Measurements from ENCODE around the gene UBA1.

The UBA1 gene

DNA sequence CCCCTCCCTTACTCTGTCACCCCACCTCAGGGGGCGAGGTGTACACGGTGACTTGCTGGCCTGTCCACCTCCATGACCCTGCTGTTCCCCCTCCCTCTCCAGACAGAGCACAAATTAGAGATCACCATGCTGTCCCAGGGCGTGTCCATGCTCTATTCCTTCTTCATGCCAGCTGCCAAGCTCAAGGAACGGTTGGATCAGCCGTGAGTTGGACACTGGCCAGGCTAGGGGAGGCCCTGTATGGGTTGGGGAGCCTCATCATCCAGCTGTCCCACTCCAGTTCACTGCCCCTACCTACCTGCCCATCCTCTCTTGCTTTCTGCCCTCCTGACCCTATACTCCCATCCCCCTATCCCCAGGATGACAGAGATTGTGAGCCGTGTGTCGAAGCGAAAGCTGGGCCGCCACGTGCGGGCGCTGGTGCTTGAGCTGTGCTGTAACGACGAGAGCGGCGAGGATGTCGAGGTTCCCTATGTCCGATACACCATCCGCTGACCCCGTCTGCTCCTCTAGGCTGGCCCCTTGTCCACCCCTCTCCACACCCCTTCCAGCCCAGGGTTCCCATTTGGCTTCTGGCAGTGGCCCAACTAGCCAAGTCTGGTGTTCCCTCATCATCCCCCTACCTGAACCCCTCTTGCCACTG is 20.9 kb downstream of the UBA1 start:
- no peak overlapping the region for H2BK15ac ChIP-seq (ENCODE audit: low read depth, poor library complexity, severe bottlenecking)
- 99% methylated on average over 19 of the region's 20 CpGs for WGBS
- no peaks in the 10 kb centered on the region for H3K9me3 ChIP-seq (ENCODE audit: control insufficient read depth, low read length)
- H3K4me3 ChIP-seq (ENCODE audit: insufficient read depth in 1 of 2, low read depth in 1 of 2, low read length in 2 of 2) = no peak overlapping the region
- no peak overlapping the region for H2BK5ac ChIP-seq (ENCODE audit: low read depth, low read length, poor library complexity, severe bottlenecking)
- H4K8ac ChIP-seq (ENCODE audit: low read length) = no peak overlapping the region
- H3K9ac ChIP-seq (ENCODE audit: low read length) = no peak overlapping the region
- H3K36me3 ChIP-seq (ENCODE audit: control insufficient read depth in 1 of 2, insufficient read depth in 2 of 2, low read depth in 1 of 2, low read length in 2 of 2) = peaks cover 58 to 71% of the 10 kb centered on the region in 2 experiments
- H2BK120ac ChIP-seq (ENCODE audit: low read depth, low read length) = no peak overlapping the region
- H3K4ac ChIP-seq (ENCODE audit: low read depth in 1 of 2, low read length in 2 of 2) = no peak overlapping the region
- peaks cover 9% of the 10 kb centered on the region for H3K4me1 ChIP-seq (ENCODE audit: control insufficient read depth, insufficient read depth, low read depth, low read length)
- peaks cover 2% of the 10 kb centered on the region for H3K79me1 ChIP-seq (replicated peaks; ENCODE audit: low read length, poor library complexity, severe bottlenecking)
- no peak overlapping the region for H3K4me2 ChIP-seq (ENCODE audit: low read length, poor library complexity, severe bottlenecking)
- H3K27me3 ChIP-seq (ENCODE audit: control insufficient read depth in 1 of 2, insufficient read depth in 1 of 2, low read length in 2 of 2) = no peaks in the 10 kb centered on the region
- no peak overlapping the region for H3K18ac ChIP-seq (ENCODE audit: low read depth in 1 of 2, low read length in 2 of 2)
- no peak overlapping the region for H3K14ac ChIP-seq (ENCODE audit: low read length in 2 of 2)
- H3K23ac ChIP-seq (ENCODE audit: low read length in 2 of 2) = no peak overlapping the region
- no peak overlapping the region for H2AFZ ChIP-seq (ENCODE audit: low read depth, low read length)
- H2BK12ac ChIP-seq (ENCODE audit: low read length in 2 of 2) = no peak overlapping the region
- DNase-seq = no peak
- H4K91ac ChIP-seq (ENCODE audit: low read length) = no peak overlapping the region
- no peak overlapping the region for H2AK5ac ChIP-seq (ENCODE audit: low read length, severe bottlenecking)
- H3K27ac ChIP-seq (ENCODE audit: low read length, poor library complexity, severe bottlenecking) = peak overlapping the region; percentile 18

DNA sequence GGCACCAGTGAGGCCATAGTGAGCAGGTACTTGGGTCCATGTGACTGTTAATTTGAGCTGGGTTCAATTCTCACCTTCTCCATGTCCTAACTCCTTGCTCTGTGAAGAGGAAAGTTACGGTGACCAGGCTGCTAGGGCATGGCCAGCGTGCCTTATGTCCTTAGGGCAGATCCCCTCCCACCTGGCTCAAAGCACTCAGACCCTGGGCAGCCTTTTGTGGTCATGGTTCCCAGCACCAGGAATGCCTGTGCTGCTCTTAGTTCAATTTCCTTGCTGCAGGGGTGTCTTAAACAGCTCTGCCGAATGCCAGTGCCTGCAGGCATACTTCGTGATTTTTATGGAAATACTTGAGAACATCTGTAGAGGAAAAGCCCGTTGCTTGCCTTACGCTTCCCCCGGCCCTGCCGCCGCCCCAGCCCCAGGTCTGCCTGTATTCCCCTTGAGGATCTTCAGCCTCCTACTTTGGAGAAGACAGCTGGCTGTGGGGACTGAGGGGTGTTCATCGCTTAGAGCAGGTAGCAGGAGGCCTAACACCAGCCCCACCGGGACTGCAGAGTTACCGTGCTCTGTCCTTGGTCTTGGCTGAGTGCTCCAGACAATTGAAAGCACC is 21.8 kb downstream of the UBA1 start:
- Histone ChIP-seq H4K8ac (ENCODE audit: low read length) (no peak overlapping the region), H3K4me2 (ENCODE audit: low read length, poor library complexity, severe bottlenecking) (no peak overlapping the region), H2AK5ac (ENCODE audit: low read length, severe bottlenecking) (no peak overlapping the region), H3K36me3 (ENCODE audit: control insufficient read depth in 1 of 2, insufficient read depth in 2 of 2, low read depth in 1 of 2, low read length in 2 of 2) (peaks cover 51 to 62% of the 10 kb centered on the region in 2 experiments), H3K4me3 (ENCODE audit: insufficient read depth in 1 of 2, low read depth in 1 of 2, low read length in 2 of 2) (no peak overlapping the region), H3K14ac (ENCODE audit: low read length in 2 of 2) (no peak overlapping the region), H3K79me1 (replicated peaks; ENCODE audit: low read length, poor library complexity, severe bottlenecking) (peaks cover 2% of the 10 kb centered on the region), H3K9me3 (ENCODE audit: control insufficient read depth, low read length) (no peaks in the 10 kb centered on the region), H3K4ac (ENCODE audit: low read depth in 1 of 2, low read length in 2 of 2) (no peak overlapping the region), H3K27ac (ENCODE audit: low read length, poor library complexity, severe bottlenecking) (peak overlapping the region; percentile 45), H2AFZ (ENCODE audit: low read depth, low read length) (no peak overlapping the region), H3K18ac (ENCODE audit: low read depth in 1 of 2, low read length in 2 of 2) (no peak overlapping the region), H2BK15ac (ENCODE audit: low read depth, poor library complexity, severe bottlenecking) (no peak overlapping the region), H3K23ac (ENCODE audit: low read length in 2 of 2) (no peak overlapping the region), H2BK120ac (ENCODE audit: low read depth, low read length) (no peak overlapping the region), H2BK12ac (ENCODE audit: low read length in 2 of 2) (no peak overlapping the region), H3K27me3 (ENCODE audit: control insufficient read depth in 1 of 2, insufficient read depth in 1 of 2, low read length in 2 of 2) (no peaks in the 10 kb centered on the region), H4K91ac (ENCODE audit: low read length) (no peak overlapping the region), H2BK5ac (ENCODE audit: low read depth, low read length, poor library complexity, severe bottlenecking) (no peak overlapping the region), H3K9ac (ENCODE audit: low read length) (no peak overlapping the region), H3K4me1 (ENCODE audit: control insufficient read depth, insufficient read depth, low read depth, low read length) (peaks cover 10% of the 10 kb centered on the region)
- DNase-seq = no peak
- WGBS = 94% methylated on average over 12 of the region's 12 CpGs

- DNase-seq = no peak
- Histone ChIP-seq H3K27me3 (ENCODE audit: control insufficient read depth in 1 of 2, insufficient read depth in 1 of 2, low read length in 2 of 2) (no peaks in the 10 kb centered on the region), H3K4ac (ENCODE audit: low read depth in 1 of 2, low read length in 2 of 2) (no peak overlapping the region), H2AK5ac (ENCODE audit: low read length, severe bottlenecking) (no peak overlapping the region), H3K79me1 (replicated peaks; ENCODE audit: low read length, poor library complexity, severe bottlenecking) (peaks cover 2% of the 10 kb centered on the region), H3K23ac (ENCODE audit: low read length in 2 of 2) (no peak overlapping the region), H4K8ac (ENCODE audit: low read length) (no peak overlapping the region), H3K36me3 (ENCODE audit: control insufficient read depth in 1 of 2, insufficient read depth in 2 of 2, low read depth in 1 of 2, low read length in 2 of 2) (peaks cover 41 to 52% of the 10 kb centered on the region in 2 experiments), H3K9me3 (ENCODE audit: control insufficient read depth, low read length) (no peaks in the 10 kb centered on the region), H3K4me2 (ENCODE audit: low read length, poor library complexity, severe bottlenecking) (no peak overlapping the region), H2AFZ (ENCODE audit: low read depth, low read length) (no peak overlapping the region), H2BK5ac (ENCODE audit: low read depth, low read length, poor library complexity, severe bottlenecking) (no peak overlapping the region), H3K9ac (ENCODE audit: low read length) (peak overlapping the region; percentile 69), H3K4me3 (ENCODE audit: insufficient read depth in 1 of 2, low read depth in 1 of 2, low read length in 2 of 2) (peak overlapping the region in 1 of 2 experiments; percentile 87), H3K14ac (ENCODE audit: low read length in 2 of 2) (no peak overlapping the region), H2BK120ac (ENCODE audit: low read depth, low read length) (no peak overlapping the region), H4K91ac (ENCODE audit: low read length) (no peak overlapping the region), H3K4me1 (ENCODE audit: control insufficient read depth, insufficient read depth, low read depth, low read length) (peaks cover 12% of the 10 kb centered on the region), H2BK15ac (ENCODE audit: low read depth, poor library complexity, severe bottlenecking) (no peak overlapping the region), H3K18ac (ENCODE audit: low read depth in 1 of 2, low read length in 2 of 2) (no peak overlapping the region), H3K27ac (ENCODE audit: low read length, poor library complexity, severe bottlenecking) (peak overlapping the region; percentile 79), H2BK12ac (ENCODE audit: low read length in 2 of 2) (no peak overlapping the region)
- 95% methylated on average over 8 of the region's 8 CpGs for WGBS
These were observed 22.8 kb downstream of the UBA1 start for GRCh38 chrX:47216393-47216925.

DNA sequence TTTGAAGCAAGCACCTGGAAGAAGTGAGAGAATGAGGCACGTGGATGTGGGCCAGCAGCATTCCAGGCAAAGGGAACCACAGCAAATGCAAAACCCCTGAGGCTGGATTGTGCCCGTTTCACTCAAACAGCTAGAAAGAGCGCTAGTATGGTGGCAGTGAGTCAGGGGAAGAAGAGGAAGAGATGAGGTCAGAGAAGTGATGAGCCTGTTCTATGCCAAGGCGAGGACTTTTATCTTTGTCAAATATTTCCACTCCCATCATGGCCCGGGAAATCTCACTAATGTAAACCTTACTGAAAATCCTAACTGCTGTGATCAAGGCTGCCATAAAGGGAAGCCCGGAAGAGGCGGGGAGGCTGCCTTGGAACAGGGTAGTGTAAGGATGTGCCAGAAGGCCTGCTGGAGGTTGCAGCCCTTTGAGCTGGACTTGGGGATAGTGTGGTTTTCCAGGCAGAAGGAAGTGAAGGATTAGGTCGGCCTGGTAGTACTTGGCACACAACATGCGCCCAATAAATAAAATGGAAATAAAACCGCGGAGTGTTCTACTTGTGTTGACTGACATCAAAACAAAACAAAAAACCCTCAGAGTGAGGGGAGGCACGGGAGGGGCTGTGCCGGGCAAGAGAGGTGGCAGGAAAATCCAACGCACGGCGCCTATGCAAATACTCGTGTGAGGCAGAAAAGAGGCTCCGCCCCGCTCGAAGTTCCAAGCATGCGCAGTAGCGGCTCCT is 23.7 kb downstream of the UBA1 start:
- no peak overlapping the region for H2BK120ac ChIP-seq (ENCODE audit: low read depth, low read length)
- peak; percentile 87 for DNase-seq
- no peak overlapping the region for H2BK15ac ChIP-seq (ENCODE audit: low read depth, poor library complexity, severe bottlenecking)
- H2BK12ac ChIP-seq (ENCODE audit: low read length in 2 of 2) = no peak overlapping the region
- peaks cover 12% of the 10 kb centered on the region for H3K4me1 ChIP-seq (ENCODE audit: control insufficient read depth, insufficient read depth, low read depth, low read length)
- no peaks in the 10 kb centered on the region for H3K27me3 ChIP-seq (ENCODE audit: control insufficient read depth in 1 of 2, insufficient read depth in 1 of 2, low read length in 2 of 2)
- H3K27ac ChIP-seq (ENCODE audit: low read length, poor library complexity, severe bottlenecking) = peak overlapping the region; percentile 79
- peak overlapping the region in 1 of 2 experiments; percentile 87 for H3K4me3 ChIP-seq (ENCODE audit: insufficient read depth in 1 of 2, low read depth in 1 of 2, low read length in 2 of 2)
- peaks cover 42 to 43% of the 10 kb centered on the region in 2 experiments for H3K36me3 ChIP-seq (ENCODE audit: control insufficient read depth in 1 of 2, insufficient read depth in 2 of 2, low read depth in 1 of 2, low read length in 2 of 2)
- no peak overlapping the region for H2BK5ac ChIP-seq (ENCODE audit: low read depth, low read length, poor library complexity, severe bottlenecking)
- H3K79me1 ChIP-seq (replicated peaks; ENCODE audit: low read length, poor library complexity, severe bottlenecking) = no peaks in the 10 kb centered on the region
- peak overlapping the region; percentile 38 for H3K4me2 ChIP-seq (ENCODE audit: low read length, poor library complexity, severe bottlenecking)
- H3K9ac ChIP-seq (ENCODE audit: low read length) = peak overlapping the region; percentile 69
- H4K91ac ChIP-seq (ENCODE audit: low read length) = no peak overlapping the region
- no peaks in the 10 kb centered on the region for H3K9me3 ChIP-seq (ENCODE audit: control insufficient read depth, low read length)
- no peak overlapping the region for H3K23ac ChIP-seq (ENCODE audit: low read length in 2 of 2)
- under 1% methylated on average over 11 of the region's 22 CpGs for WGBS
- no peak overlapping the region for H2AFZ ChIP-seq (ENCODE audit: low read depth, low read length)
- peak overlapping the region; percentile 49 for H4K8ac ChIP-seq (ENCODE audit: low read length)
- H3K18ac ChIP-seq (ENCODE audit: low read depth in 1 of 2, low read length in 2 of 2) = peak overlapping the region in 1 of 2 experiments; percentile 64
- no peak overlapping the region for H2AK5ac ChIP-seq (ENCODE audit: low read length, severe bottlenecking)
- H3K4ac ChIP-seq (ENCODE audit: low read depth in 1 of 2, low read length in 2 of 2) = no peak overlapping the region
- no peak overlapping the region for H3K14ac ChIP-seq (ENCODE audit: low read length in 2 of 2)
